ENCODE results near the gene HDAC1.
"Not testable (repeated sequence)": the region's sequence is repeated elsewhere in the genome, so short reads cannot be mapped to it uniquely, and the experiment has no call there.

Gene HDAC1

GRCh38 chr1:32349211-32349708, 57.4 kb downstream of the HDAC1 start:
- DNase-seq (ENCODE audit: low read depth), result no peak

DNA sequence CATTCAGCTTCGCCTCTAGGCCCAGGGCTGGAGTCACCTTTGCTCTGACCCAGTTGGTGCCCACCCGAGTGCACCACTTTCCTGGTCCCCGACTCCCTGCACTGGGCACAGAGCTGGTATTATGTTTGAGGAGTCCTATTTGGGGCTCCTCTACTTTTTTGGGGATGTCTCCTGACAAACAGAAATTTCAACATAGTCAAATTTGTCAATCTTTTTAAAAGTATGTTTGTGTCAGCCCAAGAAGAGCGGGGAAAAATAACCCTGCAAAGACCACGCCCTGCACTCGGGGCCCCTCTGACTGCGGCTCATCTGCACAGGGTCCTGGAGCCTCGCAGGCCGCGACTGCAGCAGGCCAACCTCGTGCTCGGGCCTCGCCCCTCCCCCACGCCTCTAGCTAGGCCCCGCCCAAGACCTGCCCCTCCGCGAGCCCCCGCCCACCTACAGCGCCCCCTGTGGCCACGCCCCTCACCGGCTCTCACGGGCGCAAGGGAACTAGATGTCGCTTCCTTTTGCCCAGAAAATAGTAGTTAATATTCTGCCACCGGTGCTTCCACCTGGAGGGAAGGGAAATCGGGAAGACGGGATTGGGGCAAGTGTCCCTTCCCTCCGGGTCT, 59.0 kb downstream of the HDAC1 start:
- no peak for DNase-seq (ENCODE audit: low read depth)

DNA sequence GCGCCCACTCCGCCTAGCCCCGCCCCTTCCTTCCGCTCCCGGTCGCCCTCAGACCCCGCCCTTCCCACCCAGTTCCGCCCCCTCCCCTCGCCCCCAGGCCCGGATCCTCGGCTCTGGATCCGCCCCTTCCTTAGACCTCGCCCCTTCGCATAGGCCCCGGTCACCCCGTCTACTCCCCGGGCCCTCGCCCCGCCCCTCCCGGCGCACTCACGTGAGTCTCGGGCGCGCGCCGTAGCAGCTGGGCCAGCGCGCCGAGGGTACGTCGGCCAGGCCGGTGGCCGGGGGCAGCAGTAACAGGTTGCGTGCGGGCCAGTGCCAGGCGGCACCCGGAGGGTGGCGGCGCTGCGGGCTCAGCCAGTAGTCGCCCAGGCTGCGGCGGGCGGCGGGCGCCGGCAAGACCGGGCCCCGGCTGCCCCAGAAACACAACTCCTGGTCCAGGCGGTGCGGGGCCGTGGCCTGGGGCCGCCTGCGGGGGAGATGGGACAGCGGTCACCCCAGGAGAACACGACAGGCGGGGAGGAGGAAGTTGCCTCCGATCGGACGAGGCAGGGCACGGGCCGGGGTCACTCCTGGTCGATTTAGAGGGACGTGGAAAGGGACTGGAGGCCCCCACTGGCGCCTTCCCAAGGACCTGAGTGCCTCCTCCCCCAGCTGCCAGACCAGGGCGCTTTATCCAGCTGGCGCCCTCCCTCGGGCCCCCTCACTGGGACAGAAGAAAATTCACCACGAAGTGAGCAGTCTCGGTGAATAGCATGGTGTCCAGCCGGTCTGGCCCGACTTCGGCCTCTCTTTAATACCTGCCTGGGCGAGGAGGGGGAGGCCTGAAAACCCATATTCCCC, 59.7 kb downstream of the HDAC1 start:
- DNase-seq (ENCODE audit: low read depth), result peak; percentile 90

DNA sequence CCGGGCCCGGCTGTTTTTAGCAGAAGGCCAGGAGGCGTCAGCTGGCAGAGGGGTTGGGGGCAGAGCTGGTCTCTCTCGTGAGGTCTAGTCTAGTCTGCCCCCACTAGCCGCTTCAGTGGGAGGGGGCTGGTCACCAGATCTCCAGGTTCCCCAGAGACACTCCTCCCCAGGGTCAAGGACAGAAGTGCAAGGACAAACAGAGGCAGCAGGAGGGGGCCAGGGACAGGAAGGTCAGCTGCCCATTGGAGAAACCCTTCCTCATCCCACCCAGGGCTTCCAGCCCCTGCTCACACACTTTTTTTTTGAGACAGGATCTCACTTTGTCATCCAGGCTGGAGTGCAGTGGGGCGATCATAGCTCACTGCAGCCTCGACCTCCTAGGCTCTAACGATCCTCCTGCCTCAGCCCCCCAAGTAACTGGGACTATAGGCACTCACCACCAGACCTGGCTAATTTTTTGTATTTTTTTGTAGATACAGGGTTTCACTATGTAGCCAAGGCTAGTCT, 60.4 kb downstream of the HDAC1 start:
- no peak for DNase-seq (ENCODE audit: low read depth)

GRCh38 chr1:32352831-32353383, 61.0 kb downstream of the HDAC1 start:
- no peak for DNase-seq (ENCODE audit: low read depth)

- no peak for DNase-seq (ENCODE audit: low read depth)
These were observed 61.5 kb downstream of the HDAC1 start for GRCh38 chr1:32353431-32353830.

DNA sequence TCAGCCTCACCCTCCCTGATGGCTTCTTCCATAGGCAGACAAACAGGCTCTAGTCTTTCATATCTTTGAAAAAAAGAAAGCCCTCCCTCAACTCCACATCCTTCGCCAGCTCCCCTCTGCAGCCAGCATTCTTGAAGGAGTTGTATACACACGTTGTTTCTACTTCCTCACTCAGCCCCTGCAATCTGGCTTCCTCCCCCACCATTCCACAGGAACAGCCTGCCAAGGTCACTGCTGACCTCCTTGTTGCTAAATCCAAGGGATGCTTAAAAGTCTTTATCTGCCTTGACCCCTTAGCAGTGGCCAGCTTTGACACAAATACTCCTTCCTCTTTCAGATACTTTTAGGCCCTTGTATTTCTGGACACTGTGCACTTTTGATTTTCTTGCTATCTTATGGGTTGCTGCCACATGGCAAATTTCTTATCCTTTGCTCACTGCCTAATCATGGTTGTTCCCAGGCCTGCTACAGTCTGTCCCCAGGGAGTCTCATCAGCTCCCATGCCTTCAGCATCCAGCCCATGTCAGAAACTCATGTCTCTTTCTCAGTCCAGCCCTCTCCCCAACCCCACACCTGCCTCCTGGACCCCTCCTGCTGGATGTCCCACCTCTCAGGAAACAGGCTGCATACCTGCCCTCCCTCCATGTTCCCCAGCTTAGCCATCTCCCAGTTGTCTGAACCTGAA, 62.1 kb downstream of the HDAC1 start:
- no peak for DNase-seq (ENCODE audit: low read depth)

- not testable (repeated sequence) for DNase-seq (ENCODE audit: low read depth)
These were observed 63.9 kb downstream of the HDAC1 start for GRCh38 chr1:32355778-32356177.

DNA sequence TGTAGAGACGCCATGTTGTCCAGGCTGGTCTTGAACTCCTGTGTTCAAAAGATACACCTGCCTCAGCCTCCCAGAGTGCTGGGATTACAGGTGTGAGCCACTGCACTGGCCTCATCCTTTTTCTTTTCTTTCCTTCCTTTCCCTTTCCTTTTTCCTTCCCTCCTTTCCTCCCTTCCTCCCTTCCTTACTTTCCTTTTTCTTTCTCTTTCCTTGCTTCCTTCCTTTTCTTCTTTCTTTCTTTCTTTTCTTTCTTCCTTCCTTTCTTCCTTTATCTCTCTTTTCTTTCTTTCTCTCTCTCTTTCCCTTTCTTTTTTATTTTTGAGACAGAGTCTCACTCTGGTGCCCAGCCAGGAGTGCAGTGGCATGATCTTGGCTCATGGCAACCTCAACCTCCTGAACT, 64.6 kb downstream of the HDAC1 start:
- no peak for DNase-seq (ENCODE audit: low read depth)

DNA sequence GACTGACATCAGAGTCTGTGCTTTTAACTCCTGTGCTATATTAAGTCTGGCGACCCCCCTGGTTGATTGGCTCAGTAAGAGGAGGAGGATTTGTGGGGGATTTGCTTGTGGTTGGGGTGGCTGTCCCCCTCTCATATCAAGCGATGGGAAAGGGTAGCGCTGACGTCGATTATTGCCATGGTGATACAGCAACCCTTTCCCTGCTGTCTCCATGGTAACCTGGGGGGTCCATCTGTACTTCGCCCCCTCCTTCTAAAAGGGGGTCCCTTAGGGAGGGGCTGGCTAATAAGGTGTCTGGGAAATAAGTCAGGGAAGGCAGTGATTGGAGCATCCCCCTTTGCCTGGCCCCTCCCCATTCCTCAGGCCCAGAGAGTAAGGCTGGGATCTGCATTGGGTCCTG, 65.7 kb downstream of the HDAC1 start:
- no peak for DNase-seq (ENCODE audit: low read depth)

- no peak for DNase-seq (ENCODE audit: low read depth)
These were observed 66.6 kb downstream of the HDAC1 start for GRCh38 chr1:32358435-32358834.

DNA sequence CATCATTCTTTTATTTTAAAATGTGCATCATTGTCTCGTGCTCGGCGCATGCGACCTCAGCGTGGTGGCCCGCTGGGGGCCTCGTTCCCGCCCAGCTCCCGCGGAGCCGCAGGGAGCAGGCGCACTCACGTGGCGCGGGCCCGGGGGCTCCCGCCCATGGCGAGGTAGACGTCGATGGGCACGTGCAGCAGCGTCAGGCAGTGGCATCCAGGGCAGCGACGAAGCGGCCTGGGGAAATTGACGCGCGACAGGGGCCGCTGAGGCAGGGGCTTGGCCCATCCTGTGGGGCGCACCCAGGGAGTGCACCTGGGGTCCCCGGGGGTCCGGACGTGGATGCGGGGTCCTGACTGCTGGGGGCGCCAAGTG, 69.4 kb downstream of the HDAC1 start:
- no peak for DNase-seq (ENCODE audit: low read depth)

DNA sequence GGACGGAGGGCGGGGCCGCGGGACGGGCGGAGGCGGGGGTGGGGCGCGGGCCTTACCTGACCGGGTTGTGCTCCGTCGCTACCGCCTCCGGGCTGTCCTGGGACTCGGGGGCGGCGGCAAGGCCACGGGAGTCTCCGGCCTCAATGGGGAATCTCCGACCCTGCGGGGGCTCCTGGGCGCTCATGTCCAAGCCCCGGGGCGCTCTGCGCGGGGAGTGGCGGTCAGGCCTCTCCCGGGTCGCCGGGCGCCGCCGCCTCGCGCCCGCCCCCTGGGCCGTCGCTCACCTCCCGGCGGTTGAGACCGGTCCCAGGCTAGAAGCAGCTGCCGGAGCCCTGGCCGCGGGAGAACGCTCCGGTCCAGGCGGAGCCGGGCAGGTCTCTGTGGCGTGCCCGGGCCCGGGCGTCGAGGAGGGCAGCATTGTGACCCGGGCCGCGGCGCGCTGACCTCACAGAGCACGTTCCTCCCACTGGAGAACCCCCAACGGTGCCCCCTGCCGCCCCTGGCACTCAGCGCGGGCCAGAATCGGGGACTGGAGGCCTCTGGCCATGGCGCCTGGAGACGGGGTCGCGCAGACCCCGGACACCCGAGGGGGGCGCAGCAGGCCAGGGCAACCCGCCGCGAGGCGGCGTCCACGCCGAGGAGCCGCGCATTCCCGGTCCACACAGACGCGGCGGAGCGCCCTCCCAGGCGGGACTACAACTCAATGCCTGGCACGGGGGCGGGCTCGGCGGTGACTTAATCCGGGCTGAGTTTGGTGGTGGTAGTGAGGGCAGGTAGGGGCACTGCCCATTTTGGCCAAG, 70.0 kb downstream of the HDAC1 start:
- no peak for DNase-seq (ENCODE audit: low read depth)

- DNase-seq (ENCODE audit: low read depth), result no peak
These were observed 70.8 kb downstream of the HDAC1 start, which contains the start of the genes FAM229A and TSSK3 for GRCh38 chr1:32362474-32363313. Gene FAM229A, minus strand, starts transcription at chr1:32362485. Its CDS starts 394 bp downstream, at chr1:32362091. Gene TSSK3, plus strand, starts transcription at chr1:32362539. Its CDS starts 163 bp downstream, at chr1:32362702.

DNA sequence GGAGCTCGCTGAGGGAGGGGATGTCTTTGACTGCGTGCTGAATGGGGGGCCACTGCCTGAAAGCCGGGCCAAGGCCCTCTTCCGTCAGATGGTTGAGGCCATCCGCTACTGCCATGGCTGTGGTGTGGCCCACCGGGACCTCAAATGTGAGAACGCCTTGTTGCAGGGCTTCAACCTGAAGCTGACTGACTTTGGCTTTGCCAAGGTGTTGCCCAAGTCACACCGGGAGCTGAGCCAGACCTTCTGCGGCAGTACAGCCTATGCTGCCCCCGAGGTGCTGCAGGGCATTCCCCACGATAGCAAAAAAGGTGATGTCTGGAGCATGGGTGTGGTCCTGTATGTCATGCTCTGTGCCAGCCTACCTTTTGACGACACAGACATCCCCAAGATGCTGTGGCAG, 71.8 kb downstream of the HDAC1 start:
- DNase-seq (ENCODE audit: low read depth), result no peak

GRCh38 chr1:32364836-32365235, 73.0 kb downstream of the HDAC1 start:
- no peak for DNase-seq (ENCODE audit: low read depth)

DNA sequence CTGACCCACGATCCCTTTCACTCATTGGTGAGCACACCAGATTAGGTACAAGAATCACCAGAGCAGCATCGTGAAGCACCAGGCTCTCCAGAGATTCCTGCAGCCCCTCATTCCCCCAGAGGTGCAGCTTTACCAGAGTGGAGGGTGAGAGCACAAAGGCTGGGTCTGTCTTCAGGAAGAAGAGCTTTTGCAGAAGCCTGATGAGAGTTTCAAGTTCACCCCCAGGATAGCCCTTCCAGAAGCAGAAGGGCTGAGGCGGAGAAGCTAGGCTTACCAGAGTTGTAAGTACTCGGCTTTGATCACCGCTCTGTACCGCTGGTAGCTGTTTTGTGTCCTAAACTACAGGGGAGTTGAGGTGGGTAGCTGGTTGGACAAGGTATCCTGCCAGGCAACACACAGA, 73.6 kb downstream of the HDAC1 start:
- no peak for DNase-seq (ENCODE audit: low read depth)

DNA sequence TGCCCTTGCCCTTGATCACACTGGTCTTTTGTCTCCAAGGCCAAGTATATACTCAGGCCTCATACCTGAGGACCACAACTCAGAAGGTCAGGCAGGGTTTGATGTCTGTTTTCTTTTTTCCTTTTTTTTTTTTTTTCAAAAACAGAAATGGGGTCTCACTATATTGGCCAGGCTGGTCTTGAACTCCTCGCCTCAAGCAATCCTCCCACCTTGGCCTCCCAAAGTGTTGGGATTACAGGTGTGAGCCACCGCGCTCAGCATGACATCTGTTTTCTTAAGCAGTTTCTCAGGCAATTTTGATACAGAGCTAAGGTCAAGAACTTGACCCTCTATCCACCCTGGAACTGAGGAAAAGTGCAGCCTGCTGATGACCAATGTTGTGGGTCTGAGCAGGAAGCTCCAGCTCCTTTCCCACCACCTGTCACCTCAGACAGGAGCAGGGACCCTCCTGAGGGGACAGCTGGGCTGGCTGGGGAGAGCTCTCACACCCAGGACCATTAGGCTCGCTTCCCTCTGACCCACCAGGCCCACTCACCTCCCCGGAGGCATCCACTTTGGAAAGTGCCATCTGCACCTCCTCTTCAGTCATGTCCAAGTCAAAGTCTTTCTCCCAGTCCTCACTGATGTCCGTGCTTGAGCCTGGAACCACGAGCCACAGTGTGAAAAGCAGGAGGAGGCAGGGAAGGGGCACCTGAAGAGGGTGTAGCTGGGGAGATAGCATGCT, 76.2 kb downstream of the HDAC1 start:
- no peak for DNase-seq (ENCODE audit: low read depth)

DNA sequence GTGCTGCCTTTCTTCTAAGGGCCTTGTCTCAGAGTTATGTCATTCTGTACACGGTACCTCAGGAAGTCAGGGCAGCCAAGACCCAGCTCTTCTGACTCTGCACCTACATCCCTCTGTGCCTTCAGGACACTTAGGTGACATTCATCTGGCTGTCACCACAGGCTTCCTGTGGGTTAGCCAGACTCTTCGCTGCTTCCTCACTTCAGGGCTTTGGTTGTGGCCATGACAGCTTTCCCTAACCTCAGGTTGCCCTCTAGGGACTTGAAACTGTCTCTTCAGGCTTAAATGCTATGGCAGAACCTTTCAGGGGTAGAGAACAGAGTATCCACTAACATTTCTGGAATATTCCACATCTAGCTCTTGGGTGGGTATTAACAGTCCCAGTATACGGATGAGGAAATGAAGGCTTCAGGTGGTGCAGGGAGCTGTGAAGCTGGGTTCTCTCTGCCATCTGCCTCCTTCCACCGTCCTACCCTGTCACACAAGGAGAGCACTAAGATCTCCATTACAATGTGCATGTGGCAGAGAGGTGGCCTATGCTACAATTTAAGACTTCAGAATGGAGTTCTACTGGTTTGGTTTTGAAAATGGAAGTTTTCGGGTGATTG, 80.4 kb downstream of the HDAC1 start:
- DNase-seq (ENCODE audit: low read depth), result peak; percentile 57
